ENCODE data around the gene SLC25A19. TPM values are rescaled to one million over a fixed set of nuclear protein-coding genes. Genes with fewer than 3 reads are reported as not detected.

Gene SLC25A19
- total and polyA plus RNA-seq, 2 donors (not counting 1 experiment from before 2014, with no cell fraction given) = 5.1 to 9.7 TPM

- Histone ChIP-seq H3K36me3 (ENCODE audit: control insufficient read depth, insufficient read depth, low read length) (peaks cover 32% of the 10 kb centered on the region), H3K79me2 (ENCODE audit: control insufficient read depth, insufficient read depth, low read length) (no peaks in the 10 kb centered on the region), H3K27me3 (ENCODE audit: control insufficient read depth, insufficient read depth, low read length) (no peaks in the 10 kb centered on the region), H3K4me2 (ENCODE audit: extremely low read depth, insufficient read depth, low read length) (no peak overlapping the region), H3K9me3 (ENCODE audit: control insufficient read depth, insufficient read depth, low read depth, low read length) (no peaks in the 10 kb centered on the region), H2AFZ (ENCODE audit: low read length) (no peak overlapping the region), H3K27ac (ENCODE audit: insufficient read depth, low read length) (no peak overlapping the region), H3K4me3 (replicated peaks in 1 of 4; ENCODE audit: control extremely low read depth in 1 of 4, insufficient read depth in 1 of 4, low read depth in 3 of 4, low read length in 4 of 4) (no peak overlapping the region), H4K20me1 (ENCODE audit: control insufficient read depth, extremely low read depth, insufficient read depth, low read length) (no peaks in the 10 kb centered on the region), H3K9ac (ENCODE audit: insufficient read depth, low read length) (no peak overlapping the region), H3K4me1 (ENCODE audit: control insufficient read depth, extremely low read depth, insufficient read depth, low read length) (no peaks in the 10 kb centered on the region)
- no peak for DNase-seq (ENCODE audit: low read depth in 2 of 2)
- TF ChIP-seq EZH2 (IDR thresholded peaks at IDR 0.05; ENCODE audit: low read length, missing control alignments) (no peak), CTCF (conservative IDR thresholded peaks at IDR 0.05 in 1 of 2, IDR thresholded peaks at IDR 0.05 in 1 of 2; ENCODE audit: low read depth in 1 of 2, low read length in 2 of 2) (no peak)
Measured at GRCh38 chr17:75227729-75228128, 61.5 kb downstream of the SLC25A19 start.

GRCh38 chr17:75225016-75225415 lies 64.2 kb downstream of the SLC25A19 start:
- H3K36me3 ChIP-seq (ENCODE audit: control insufficient read depth, insufficient read depth, low read length) = peaks cover 18% of the 10 kb centered on the region
- no peaks in the 10 kb centered on the region for H3K27me3 ChIP-seq (ENCODE audit: control insufficient read depth, insufficient read depth, low read length)
- DNase-seq (ENCODE audit: low read depth in 2 of 2) = no peak
- no peak overlapping the region for H3K9ac ChIP-seq (ENCODE audit: insufficient read depth, low read length)
- no peak overlapping the region for H3K4me3 ChIP-seq (replicated peaks in 1 of 4; ENCODE audit: control extremely low read depth in 1 of 4, insufficient read depth in 1 of 4, low read depth in 3 of 4, low read length in 4 of 4)
- no peak overlapping the region for H3K27ac ChIP-seq (ENCODE audit: insufficient read depth, low read length)
- H4K20me1 ChIP-seq (ENCODE audit: control insufficient read depth, extremely low read depth, insufficient read depth, low read length) = no peaks in the 10 kb centered on the region
- no peaks in the 10 kb centered on the region for H3K9me3 ChIP-seq (ENCODE audit: control insufficient read depth, insufficient read depth, low read depth, low read length)
- H2AFZ ChIP-seq (ENCODE audit: low read length) = no peak overlapping the region
- H3K4me1 ChIP-seq (ENCODE audit: control insufficient read depth, extremely low read depth, insufficient read depth, low read length) = no peaks in the 10 kb centered on the region
- TF ChIP-seq EZH2 (IDR thresholded peaks at IDR 0.05; ENCODE audit: low read length, missing control alignments) (no peak), CTCF (conservative IDR thresholded peaks at IDR 0.05 in 1 of 2, IDR thresholded peaks at IDR 0.05 in 1 of 2; ENCODE audit: low read depth in 1 of 2, low read length in 2 of 2) (no peak)
- H3K4me2 ChIP-seq (ENCODE audit: extremely low read depth, insufficient read depth, low read length) = no peak overlapping the region
- H3K79me2 ChIP-seq (ENCODE audit: control insufficient read depth, insufficient read depth, low read length) = no peaks in the 10 kb centered on the region

Other genes starting within 250 kb of the SLC25A19 start
- 258 and 317 TPM in 2 replicates for gene ATP5PD, start 242.5 kb downstream of the SLC25A19 start, total RNA-seq
- 442 and 521 TPM in 2 replicates for gene ATP5PD, start 242.5 kb downstream of the SLC25A19 start, polyA plus RNA-seq
- gene KCTD2, start 242.2 kb downstream of the SLC25A19 start, total RNA-seq = 17.5 and 17.7 TPM in 2 replicates
- 29.5 and 35.8 TPM in 2 replicates for gene KCTD2, start 242.2 kb downstream of the SLC25A19 start, polyA plus RNA-seq
- gene SLC16A5, start 201.5 kb downstream of the SLC25A19 start, total RNA-seq = 3.6 and 8.4 TPM in 2 replicates
- gene SLC16A5, start 201.5 kb downstream of the SLC25A19 start, polyA plus RNA-seq = 1.5 and 2.4 TPM in 2 replicates
- 2.8 and 3.1 TPM in 2 replicates for gene ARMC7, start 179.5 kb downstream of the SLC25A19 start, total RNA-seq
- 5.7 and 5.9 TPM in 2 replicates for gene ARMC7, start 179.5 kb downstream of the SLC25A19 start, polyA plus RNA-seq
- gene NT5C, start 157.7 kb downstream of the SLC25A19 start, total RNA-seq = 25.7 and 29.9 TPM in 2 replicates
- gene NT5C, start 157.7 kb downstream of the SLC25A19 start, polyA plus RNA-seq = 18.6 and 21.6 TPM in 2 replicates
- 51.9 and 78.8 TPM in 2 replicates for gene JPT1, start 134.9 kb downstream of the SLC25A19 start, total RNA-seq
- 142 and 271 TPM in 2 replicates for gene JPT1, start 134.9 kb downstream of the SLC25A19 start, polyA plus RNA-seq
- 109 and 122 TPM in 2 replicates for gene SUMO2, start 106.5 kb downstream of the SLC25A19 start, total RNA-seq
- gene SUMO2, start 106.5 kb downstream of the SLC25A19 start, polyA plus RNA-seq = 190 and 191 TPM in 2 replicates
- 18.5 and 21.3 TPM in 2 replicates for gene NUP85, start 83.8 kb downstream of the SLC25A19 start, total RNA-seq
- gene NUP85, start 83.8 kb downstream of the SLC25A19 start, polyA plus RNA-seq = 29.6 and 49.1 TPM in 2 replicates
- 8.0 and 13.0 TPM in 2 replicates for gene GGA3, start 27.8 kb downstream of the SLC25A19 start, total RNA-seq
- 14.4 and 21.8 TPM in 2 replicates for gene GGA3, start 27.8 kb downstream of the SLC25A19 start, polyA plus RNA-seq
- gene MRPS7, start 27.6 kb downstream of the SLC25A19 start, total RNA-seq = 44.7 and 51.5 TPM in 2 replicates
- 44.2 and 62.8 TPM in 2 replicates for gene MRPS7, start 27.6 kb downstream of the SLC25A19 start, polyA plus RNA-seq
- gene MIF4GD, start 18.2 kb downstream of the SLC25A19 start, total RNA-seq = 5.6 and 6.3 TPM in 2 replicates
- gene MIF4GD, start 18.2 kb downstream of the SLC25A19 start, polyA plus RNA-seq = 10.3 and 11.4 TPM in 2 replicates
- gene GRB2, start 116.2 kb upstream of the SLC25A19 start, total RNA-seq = 56.0 and 68.9 TPM in 2 replicates
- 69.7 and 79.8 TPM in 2 replicates for gene GRB2, start 116.2 kb upstream of the SLC25A19 start, polyA plus RNA-seq
- gene TMEM94, start 167.2 kb upstream of the SLC25A19 start, total RNA-seq = 19.8 and 35.0 TPM in 2 replicates
- 18.3 and 25.2 TPM in 2 replicates for gene TMEM94, start 167.2 kb upstream of the SLC25A19 start, polyA plus RNA-seq
- 4.9 and 8.3 TPM in 2 replicates for gene CASKIN2, start 226.1 kb upstream of the SLC25A19 start, total RNA-seq
- gene CASKIN2, start 226.1 kb upstream of the SLC25A19 start, polyA plus RNA-seq = 3.4 and 4.5 TPM in 2 replicates
- 7.8 and 10.0 TPM in 2 replicates for gene TSEN54, start 227.1 kb upstream of the SLC25A19 start, total RNA-seq
- 5.3 and 10.1 TPM in 2 replicates for gene TSEN54, start 227.1 kb upstream of the SLC25A19 start, polyA plus RNA-seq
- gene LLGL2, start 236.3 kb upstream of the SLC25A19 start, total RNA-seq = 0.26 and 0.33 TPM in 2 replicates
- gene LLGL2, start 236.3 kb upstream of the SLC25A19 start, polyA plus RNA-seq = 0.02 and 0.03 TPM in 2 replicates

Data from fibroblast of lung (primary cell).